Measurements from ENCODE around the gene KCNQ1. TPM values are rescaled to one million over a fixed set of nuclear protein-coding genes. Genes with fewer than 3 reads are reported as not detected.

Gene KCNQ1
- total RNA-seq, 1 experiment from 2014 or later = not detected

DNA sequence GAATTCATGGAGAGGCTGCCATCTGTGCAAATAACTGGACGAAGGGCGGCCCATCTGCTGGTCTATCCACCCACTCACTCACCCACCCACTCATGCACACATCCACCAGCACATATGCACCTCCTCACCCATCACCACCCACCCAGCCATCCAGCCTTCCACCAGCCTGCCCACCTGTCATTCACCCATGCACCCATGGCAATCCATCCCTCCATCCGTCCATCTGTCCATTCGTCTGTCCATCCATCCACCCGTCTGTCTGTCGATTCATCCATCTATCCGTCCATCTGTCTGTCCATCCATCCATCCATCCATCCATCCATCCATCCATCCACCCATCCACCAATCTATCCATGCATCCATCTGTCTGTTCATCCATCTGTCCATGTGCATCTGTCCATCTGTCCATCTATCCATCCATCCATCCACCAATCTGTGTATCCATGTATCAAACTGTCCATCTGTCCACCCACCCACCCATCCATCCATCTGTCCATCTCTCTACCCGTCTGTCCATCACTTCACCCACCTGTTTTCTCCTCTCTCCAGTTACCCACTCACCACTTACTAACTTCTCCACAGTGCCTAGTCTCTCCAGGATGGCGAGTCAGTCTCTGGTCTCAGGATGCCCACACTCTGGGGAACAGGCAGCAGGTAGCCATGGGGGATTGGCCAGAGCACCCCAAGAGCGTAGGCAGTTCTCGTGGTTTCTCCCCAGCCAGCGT lies 9.4 kb upstream of the KCNQ1 start:
- Histone ChIP-seq H3K4me3 (no peak overlapping the region), H3K4me1 (replicated peaks; ENCODE audit: insufficient read depth) (no peaks in the 10 kb centered on the region), H3F3A (ENCODE audit: insufficient read depth, low read depth) (no peaks in the 10 kb centered on the region), H3K27me3 (ENCODE audit: insufficient read depth, low read depth) (peaks cover 24% of the 10 kb centered on the region), H3K9me2 (ENCODE audit: insufficient read depth) (no peaks in the 10 kb centered on the region), H3K27ac (no peak overlapping the region), H3K9me3 (ENCODE audit: insufficient read depth, low read depth) (no peaks in the 10 kb centered on the region), H4K20me1 (ENCODE audit: insufficient read depth) (no peaks in the 10 kb centered on the region), H3K4me2 (no peak overlapping the region), H2AFZ (no peak overlapping the region), H3K79me2 (ENCODE audit: low read depth) (no peaks in the 10 kb centered on the region), H3K36me3 (ENCODE audit: low read depth) (no peaks in the 10 kb centered on the region)
- TF ChIP-seq, protein P1, sequence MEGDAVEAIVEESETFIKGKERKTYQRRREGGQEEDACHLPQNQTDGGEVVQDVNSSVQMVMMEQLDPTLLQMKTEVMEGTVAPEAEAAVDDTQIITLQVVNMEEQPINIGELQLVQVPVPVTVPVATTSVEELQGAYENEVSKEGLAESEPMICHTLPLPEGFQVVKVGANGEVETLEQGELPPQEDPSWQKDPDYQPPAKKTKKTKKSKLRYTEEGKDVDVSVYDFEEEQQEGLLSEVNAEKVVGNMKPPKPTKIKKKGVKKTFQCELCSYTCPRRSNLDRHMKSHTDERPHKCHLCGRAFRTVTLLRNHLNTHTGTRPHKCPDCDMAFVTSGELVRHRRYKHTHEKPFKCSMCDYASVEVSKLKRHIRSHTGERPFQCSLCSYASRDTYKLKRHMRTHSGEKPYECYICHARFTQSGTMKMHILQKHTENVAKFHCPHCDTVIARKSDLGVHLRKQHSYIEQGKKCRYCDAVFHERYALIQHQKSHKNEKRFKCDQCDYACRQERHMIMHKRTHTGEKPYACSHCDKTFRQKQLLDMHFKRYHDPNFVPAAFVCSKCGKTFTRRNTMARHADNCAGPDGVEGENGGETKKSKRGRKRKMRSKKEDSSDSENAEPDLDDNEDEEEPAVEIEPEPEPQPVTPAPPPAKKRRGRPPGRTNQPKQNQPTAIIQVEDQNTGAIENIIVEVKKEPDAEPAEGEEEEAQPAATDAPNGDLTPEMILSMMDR (conservative IDR thresholded peaks at IDR 0.05) = no peak
- no peak for TF ChIP-seq EZH2 (IDR thresholded peaks at IDR 0.05; ENCODE audit: low read depth)
- ChIA-PET CTCF (no interaction called here), POLR2A (ENCODE audit: unreplicated experiment) (no interaction called here)
- intact Hi-C loops (cut with micrococcal nuclease; ENCODE audit: unreplicated experiment) = no loop called here
- BruUV-seq (replicated peaks) = no TSS peak
- no peak for DNase-seq

DNA sequence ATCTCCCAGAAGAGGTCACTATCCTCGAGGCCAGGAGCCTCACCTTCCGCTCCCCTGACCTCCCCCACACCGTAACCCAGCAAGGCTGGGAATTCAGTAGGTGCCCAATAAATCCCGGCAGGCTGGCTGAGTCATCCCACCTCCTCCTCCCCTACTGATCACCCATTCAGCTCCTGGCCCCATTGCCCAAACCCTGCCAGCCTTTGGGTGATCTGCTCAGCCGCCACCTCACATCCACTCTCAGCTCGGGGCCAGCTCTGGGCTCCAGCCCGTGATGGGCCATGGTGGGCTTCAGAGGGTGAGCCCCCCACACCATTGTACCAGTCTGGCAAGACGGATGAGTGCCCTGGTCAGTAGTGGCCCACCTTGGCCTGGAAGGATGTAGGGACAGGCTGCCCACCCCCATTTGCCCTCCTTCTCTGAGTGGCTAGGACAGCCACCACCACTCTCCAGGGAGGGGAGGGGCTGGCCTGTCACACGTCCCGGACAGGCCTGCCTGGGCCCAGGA lies 8.7 kb upstream of the KCNQ1 start:
- Histone ChIP-seq H3F3A (ENCODE audit: insufficient read depth, low read depth) (no peaks in the 10 kb centered on the region), H3K9me3 (ENCODE audit: insufficient read depth, low read depth) (no peaks in the 10 kb centered on the region), H3K79me2 (ENCODE audit: low read depth) (no peaks in the 10 kb centered on the region), H4K20me1 (ENCODE audit: insufficient read depth) (no peaks in the 10 kb centered on the region), H3K4me3 (no peak overlapping the region), H2AFZ (no peak overlapping the region), H3K4me2 (no peak overlapping the region), H3K36me3 (ENCODE audit: low read depth) (no peaks in the 10 kb centered on the region), H3K27ac (no peak overlapping the region), H3K9me2 (ENCODE audit: insufficient read depth) (no peaks in the 10 kb centered on the region), H3K4me1 (replicated peaks; ENCODE audit: insufficient read depth) (no peaks in the 10 kb centered on the region), H3K27me3 (ENCODE audit: insufficient read depth, low read depth) (peaks cover 24% of the 10 kb centered on the region)
- CTCF ChIA-PET = no interaction called here
- TF ChIP-seq, protein P1 (conservative IDR thresholded peaks at IDR 0.05) = no peak
- TF ChIP-seq EZH2 (IDR thresholded peaks at IDR 0.05; ENCODE audit: low read depth) = no peak
- POLR2A ChIA-PET (ENCODE audit: unreplicated experiment) = no interaction called here
- no TSS peak for BruUV-seq (replicated peaks)
- intact Hi-C loops (cut with micrococcal nuclease; ENCODE audit: unreplicated experiment) = no loop called here
- no peak for DNase-seq

GRCh38 chr11:2436521-2437031 lies 8.2 kb upstream of the KCNQ1 start:
- no TSS peak for BruUV-seq (replicated peaks)

More at GRCh38 chr11:2436521-2437031, 8.2 kb upstream of the KCNQ1 start:
- H3K9me2 ChIP-seq (ENCODE audit: insufficient read depth) = no peaks in the 10 kb centered on the region
- no peak for DNase-seq
- ChIA-PET POLR2A (ENCODE audit: unreplicated experiment) (no interaction called here), CTCF (no interaction called here)
- H4K20me1 ChIP-seq (ENCODE audit: insufficient read depth) = no peaks in the 10 kb centered on the region
- no peak overlapping the region for H2AFZ ChIP-seq
- intact Hi-C loops (cut with micrococcal nuclease; ENCODE audit: unreplicated experiment) = no loop called here
- H3K79me2 ChIP-seq (ENCODE audit: low read depth) = no peaks in the 10 kb centered on the region
- H3K27ac ChIP-seq = no peak overlapping the region
- no peak overlapping the region for H3K4me2 ChIP-seq
- H3K36me3 ChIP-seq (ENCODE audit: low read depth) = no peaks in the 10 kb centered on the region
- H3K4me1 ChIP-seq (replicated peaks; ENCODE audit: insufficient read depth) = no peaks in the 10 kb centered on the region
- no peak for TF ChIP-seq EZH2 (IDR thresholded peaks at IDR 0.05; ENCODE audit: low read depth)
- TF ChIP-seq, protein P1 (conservative IDR thresholded peaks at IDR 0.05) = no peak
- no peaks in the 10 kb centered on the region for H3K9me3 ChIP-seq (ENCODE audit: insufficient read depth, low read depth)
- no peaks in the 10 kb centered on the region for H3F3A ChIP-seq (ENCODE audit: insufficient read depth, low read depth)
- peaks cover 24% of the 10 kb centered on the region for H3K27me3 ChIP-seq (ENCODE audit: insufficient read depth, low read depth)
- H3K4me3 ChIP-seq = no peak overlapping the region
